Stimulated activated CD4-positive, alpha-beta T cell treated with anti-CD3 and anti-CD28 coated beads, Interleukin-4, amount 100 ng/mL, for 48 hours (primary cell): ENCODE results near the gene GRXCR1.
A peak's percentile ranks its signal among the peaks of the same experiment; 100 is the strongest.

Source experiments
- DNase-seq, 2 donors: peaks; one replicate each; pipeline ENCODE4 v3.0.0-alpha.2; 2020; ENCODE audit warnings: low read depth in 2 of 2

The GRXCR1 gene

GRCh38 chr4:42892413-42892812 lies at the start of gene GRXCR1:
GRXCR1 (plus strand) TSS chr4:42892713; CDS start chr4:42893267, 554 bp downstream.
- no peak for DNase-seq

GRCh38 chr4:42843694-42844093 lies 48.8 kb upstream of the GRXCR1 start:
- DNase-seq: no peak

GRCh38 chr4:42844422-42845070 lies 48.0 kb upstream of the GRXCR1 start:
- DNase-seq: no peak

GRCh38 chr4:42845586-42845985 lies 46.9 kb upstream of the GRXCR1 start:
- DNase-seq: no peak

- no peak for DNase-seq
Measured at GRCh38 chr4:42855779-42856178, 36.7 kb upstream of the GRXCR1 start.

GRCh38 chr4:42865572-42866189 lies 26.8 kb upstream of the GRXCR1 start:
- DNase-seq: peak; percentile 23 to 33

- no peak for DNase-seq
Measured at GRCh38 chr4:42871261-42871660, 21.3 kb upstream of the GRXCR1 start.

GRCh38 chr4:42871671-42872290 lies 20.7 kb upstream of the GRXCR1 start:
- no peak for DNase-seq

- DNase-seq: no peak
Measured at GRCh38 chr4:42878863-42879262, 13.7 kb upstream of the GRXCR1 start.

GRCh38 chr4:42881253-42881652 lies 11.3 kb upstream of the GRXCR1 start:
- DNase-seq: no peak

- no peak for DNase-seq
Measured at GRCh38 chr4:42891644-42892043, 869 bp upstream of the GRXCR1 start.

GRCh38 chr4:42895452-42895851 lies 2.9 kb downstream of the GRXCR1 start:
- no peak for DNase-seq

GRCh38 chr4:42904986-42905385 lies 12.5 kb downstream of the GRXCR1 start:
- DNase-seq: no peak

- no peak for DNase-seq
Measured at GRCh38 chr4:42905591-42905990, 13.1 kb downstream of the GRXCR1 start.

- DNase-seq: no peak
Measured at GRCh38 chr4:42906341-42906740, 13.8 kb downstream of the GRXCR1 start.

- DNase-seq: no peak
Measured at GRCh38 chr4:42906891-42907759, 14.6 kb downstream of the GRXCR1 start.

- DNase-seq: no peak
Measured at GRCh38 chr4:42910459-42910858, 17.9 kb downstream of the GRXCR1 start.

- no peak for DNase-seq
Measured at GRCh38 chr4:42914937-42915336, 22.4 kb downstream of the GRXCR1 start.

GRCh38 chr4:42915484-42915883 lies 23.0 kb downstream of the GRXCR1 start:
- DNase-seq: no peak

- DNase-seq: no peak
Measured at GRCh38 chr4:42917296-42917695, 24.8 kb downstream of the GRXCR1 start.

GRCh38 chr4:42923431-42923830 lies 30.9 kb downstream of the GRXCR1 start:
- no peak for DNase-seq

- no peak for DNase-seq
Measured at GRCh38 chr4:42925921-42926320, 33.4 kb downstream of the GRXCR1 start.
